GM19035 (cell line): ENCODE results near the gene CLPTM1.
"Not testable (repeated sequence)": the region's sequence is repeated elsewhere in the genome, so short reads cannot be mapped to it uniquely, and the experiment has no call there.

ENCODE experiments used
- ATAC-seq: cut with Tn5 transposase; IDR thresholded peaks from one replicate; pipeline ENCODE4 v1.9.1; 2021; ENCODE audit not compliant: unreplicated experiment

Gene CLPTM1

DNA sequence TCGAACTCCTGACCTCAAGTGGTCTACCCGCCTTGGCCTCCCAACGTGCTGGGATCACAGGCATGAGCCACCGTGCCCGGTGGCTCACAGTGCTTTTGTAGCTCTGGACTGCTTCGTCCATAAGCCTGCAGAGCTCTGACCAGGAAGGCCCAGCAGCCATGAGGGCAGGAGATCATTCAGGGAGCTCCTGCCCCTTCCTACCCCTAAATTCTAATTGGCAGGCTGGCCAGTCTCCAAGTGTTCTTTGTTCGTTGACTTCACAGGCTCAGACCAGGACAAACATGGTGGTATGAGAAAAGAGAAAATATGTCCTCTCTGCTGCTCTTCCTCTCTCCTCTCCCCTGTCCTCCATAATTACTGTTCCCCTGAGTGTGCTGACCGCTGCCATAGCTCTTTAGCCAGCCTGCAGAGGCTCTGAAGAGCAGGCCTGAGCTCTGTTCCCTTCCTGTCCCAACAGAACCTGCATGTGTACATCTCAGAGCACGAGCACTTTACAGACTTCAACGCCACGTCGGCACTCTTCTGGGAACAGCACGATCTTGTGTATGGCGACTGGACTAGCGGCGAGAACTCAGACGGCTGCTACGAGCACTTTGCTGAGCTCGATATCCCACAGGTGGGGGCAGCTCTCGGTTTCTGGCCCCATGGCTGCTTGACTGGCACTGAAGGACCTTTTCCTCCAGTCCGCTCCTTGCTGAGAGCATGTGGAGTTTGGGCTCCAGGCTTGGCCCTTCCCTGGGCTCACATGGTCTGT lies 19.0 kb downstream of the CLPTM1 start:
- no peak for ATAC-seq

DNA sequence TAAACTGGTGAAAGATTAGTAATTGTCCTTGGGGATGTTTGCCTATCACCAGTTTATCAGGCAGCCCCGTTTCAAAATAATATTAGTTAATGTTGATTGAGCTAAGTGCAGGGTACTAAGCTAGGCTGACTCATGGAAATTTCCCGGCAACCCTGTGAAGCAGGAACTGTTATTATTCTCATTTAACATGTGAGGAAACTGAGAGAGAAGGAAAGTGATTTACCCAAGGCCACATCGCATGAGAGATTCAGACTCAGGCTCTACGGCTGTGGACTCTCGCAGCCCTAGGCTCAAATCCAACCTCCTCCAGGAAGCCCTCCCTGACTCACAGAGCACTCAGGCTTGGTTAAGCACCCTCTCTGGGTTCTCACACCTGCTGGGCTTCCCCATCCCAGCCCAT lies 19.7 kb downstream of the CLPTM1 start:
- no peak for ATAC-seq

DNA sequence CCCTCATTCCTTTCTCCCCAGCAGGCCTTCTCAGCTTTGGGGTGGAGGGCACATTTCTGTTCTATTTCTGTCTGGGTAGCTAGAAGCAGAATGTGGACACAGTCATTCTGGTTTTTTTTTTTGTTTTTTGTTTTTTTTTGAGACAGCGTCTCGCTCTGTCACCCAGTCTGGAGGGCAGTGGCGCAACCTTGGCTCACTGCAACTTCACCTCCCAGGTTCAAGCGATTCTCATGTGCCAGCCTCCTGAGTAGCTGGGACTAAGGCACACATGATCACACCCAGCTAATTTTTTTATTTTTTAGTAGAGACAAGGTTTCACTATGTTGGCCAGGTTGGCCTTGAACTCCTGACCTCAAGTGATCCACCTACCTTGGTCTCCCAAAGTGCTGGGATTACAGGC lies 20.3 kb downstream of the CLPTM1 start:
- no peak for ATAC-seq

DNA sequence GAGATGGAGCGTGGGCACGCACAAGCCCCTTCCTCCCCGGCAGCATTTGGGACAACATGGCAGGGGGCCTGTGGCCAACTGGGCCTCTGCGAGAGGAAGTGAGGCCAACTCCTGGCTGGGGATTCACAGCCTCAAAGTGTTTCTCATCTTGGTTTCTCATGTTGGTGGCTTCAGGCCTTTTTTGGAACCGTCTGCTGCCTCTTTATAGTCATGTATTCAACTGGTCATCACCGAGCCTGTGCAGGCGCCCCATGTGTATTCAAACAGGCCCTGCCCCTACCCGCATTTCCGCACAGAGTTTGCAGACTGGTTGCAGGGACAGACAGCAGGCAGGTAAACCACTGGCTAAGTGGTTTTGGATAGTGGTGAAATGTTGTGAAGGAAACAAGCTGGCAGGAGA lies 28.8 kb downstream of the CLPTM1 start:
- ATAC-seq: no peak

DNA sequence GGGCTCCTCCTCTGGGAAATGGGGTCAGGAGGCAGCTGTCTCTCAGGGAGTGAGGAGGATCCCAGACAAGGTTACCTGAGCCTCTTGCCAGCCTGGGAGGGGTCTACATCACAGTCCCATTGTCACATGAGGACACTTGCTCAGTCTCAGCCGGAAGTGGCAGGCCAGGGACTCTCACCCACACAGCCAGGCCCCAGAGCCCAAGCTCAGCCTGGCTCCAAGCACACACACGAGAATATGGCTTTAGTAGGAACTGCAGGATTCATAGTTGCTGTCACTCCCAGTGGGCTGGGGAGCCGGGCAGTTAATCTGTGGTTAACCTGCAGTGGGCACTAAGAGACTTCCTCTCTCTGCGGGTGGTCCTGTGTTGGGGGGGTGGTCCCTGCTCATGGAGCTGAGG lies 30.3 kb downstream of the CLPTM1 start:
- no peak for ATAC-seq

DNA sequence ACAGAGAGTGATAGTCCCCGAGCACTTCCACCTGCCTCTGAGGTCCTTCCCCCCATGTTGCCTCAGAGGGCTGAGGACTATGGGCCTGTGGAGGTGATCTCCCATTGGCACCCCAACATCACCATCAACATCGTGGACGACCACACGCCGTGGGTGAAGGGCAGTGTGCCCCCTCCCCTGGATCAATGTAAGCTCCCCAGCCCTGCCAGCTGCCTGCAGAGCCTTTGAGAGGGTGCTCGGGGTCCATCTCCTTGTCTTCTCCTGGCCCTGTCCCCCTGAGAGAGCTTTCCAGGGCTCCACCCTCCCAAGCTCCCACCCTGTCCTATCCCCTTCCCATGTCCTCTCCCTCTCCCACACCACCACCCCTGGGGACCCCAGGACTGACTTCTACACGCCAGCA lies 31.2 kb downstream of the CLPTM1 start:
- ATAC-seq: no peak

DNA sequence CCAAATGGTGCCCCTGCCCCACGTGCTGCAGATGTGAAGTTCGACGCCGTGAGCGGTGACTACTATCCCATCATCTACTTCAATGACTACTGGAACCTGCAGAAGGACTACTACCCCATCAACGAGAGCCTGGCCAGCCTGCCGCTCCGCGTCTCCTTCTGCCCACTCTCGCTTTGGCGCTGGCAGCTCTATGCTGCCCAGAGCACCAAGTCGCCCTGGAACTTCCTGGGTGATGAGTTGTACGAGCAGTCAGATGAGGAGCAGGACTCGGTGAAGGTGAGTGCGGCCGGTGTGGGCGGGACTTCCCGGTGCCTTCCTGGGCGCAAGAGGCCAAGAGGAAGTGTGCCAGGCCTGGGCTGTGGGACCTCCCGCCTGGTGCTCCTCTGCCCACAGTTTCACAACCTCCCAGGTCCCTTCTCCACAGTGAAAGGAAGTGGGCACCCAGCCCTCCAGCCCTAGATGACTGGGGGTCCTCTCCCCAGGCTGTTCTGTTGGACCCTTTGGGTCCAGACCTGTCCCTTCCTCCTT lies 32.0 kb downstream of the CLPTM1 start:
- ATAC-seq: no peak

DNA sequence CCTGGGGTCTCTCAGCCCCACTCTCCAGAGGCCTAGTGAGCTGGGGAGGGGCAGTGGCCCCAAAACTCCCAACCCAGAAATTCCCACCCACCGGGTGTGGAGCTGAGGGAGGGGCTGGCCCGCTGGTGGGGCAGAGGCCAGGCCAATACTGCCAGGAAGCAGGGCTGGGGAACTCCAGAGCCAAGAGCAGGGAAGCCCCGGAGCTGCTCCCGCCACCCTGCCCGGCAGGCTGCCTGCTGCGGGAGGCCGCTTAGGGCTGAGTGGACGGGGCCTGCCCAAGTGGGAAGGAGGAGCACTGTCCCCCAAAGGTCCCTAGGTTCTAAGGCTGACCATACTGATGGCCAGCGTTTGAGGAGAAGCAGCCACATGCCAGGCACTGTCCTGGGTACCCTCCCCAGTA lies 33.1 kb downstream of the CLPTM1 start:
- ATAC-seq: no peak

DNA sequence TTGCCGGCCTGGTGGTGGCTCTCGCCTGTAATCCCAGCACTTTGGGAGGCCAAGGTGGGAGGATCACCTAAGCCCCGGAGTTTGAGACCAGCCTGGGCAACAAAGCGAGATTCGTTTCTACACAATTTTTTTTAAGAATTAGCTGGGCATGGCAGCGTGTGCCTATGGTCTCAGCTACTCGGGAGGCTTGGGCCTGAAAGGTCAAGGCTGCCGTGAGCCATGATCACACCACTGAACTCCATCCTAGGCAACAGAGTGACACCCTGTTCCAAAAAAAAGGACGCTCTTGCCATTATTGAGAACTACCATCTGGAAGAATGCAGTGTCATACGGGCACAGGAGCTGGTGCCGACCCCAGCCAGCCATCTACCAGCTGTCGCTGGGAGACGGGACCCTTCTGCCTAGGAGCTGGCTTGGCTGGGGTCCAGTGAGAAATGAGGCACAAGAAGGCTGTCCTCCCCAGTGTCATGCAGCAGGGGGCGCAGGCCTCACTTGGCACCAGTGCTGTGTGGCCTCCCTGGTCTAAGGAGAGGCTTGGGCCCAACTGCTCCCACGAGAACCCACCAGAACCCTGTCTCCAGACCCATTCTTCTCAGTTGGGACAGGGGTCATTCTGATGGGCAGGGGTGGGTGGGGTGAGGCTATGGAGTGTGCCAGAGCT lies 33.8 kb downstream of the CLPTM1 start:
- ATAC-seq: no peak

DNA sequence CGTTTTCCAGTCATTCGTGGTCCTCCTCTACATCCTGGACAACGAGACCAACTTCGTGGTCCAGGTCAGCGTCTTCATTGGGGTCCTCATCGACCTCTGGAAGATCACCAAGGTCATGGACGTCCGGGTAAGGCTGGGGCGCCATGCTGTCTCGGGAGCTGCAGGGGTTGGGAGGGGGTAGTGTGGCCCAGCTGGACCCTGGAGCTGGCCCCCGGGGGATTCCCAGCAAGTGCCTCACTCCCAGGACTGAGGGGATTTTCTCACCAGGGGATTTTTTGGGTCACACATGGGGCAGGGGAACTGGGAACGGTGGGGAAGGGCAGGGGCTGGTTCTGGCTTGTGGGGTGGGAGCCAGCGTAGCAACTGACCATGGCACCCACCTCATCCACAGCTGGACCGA lies 35.3 kb downstream of the CLPTM1 start:
- ATAC-seq: no peak

DNA sequence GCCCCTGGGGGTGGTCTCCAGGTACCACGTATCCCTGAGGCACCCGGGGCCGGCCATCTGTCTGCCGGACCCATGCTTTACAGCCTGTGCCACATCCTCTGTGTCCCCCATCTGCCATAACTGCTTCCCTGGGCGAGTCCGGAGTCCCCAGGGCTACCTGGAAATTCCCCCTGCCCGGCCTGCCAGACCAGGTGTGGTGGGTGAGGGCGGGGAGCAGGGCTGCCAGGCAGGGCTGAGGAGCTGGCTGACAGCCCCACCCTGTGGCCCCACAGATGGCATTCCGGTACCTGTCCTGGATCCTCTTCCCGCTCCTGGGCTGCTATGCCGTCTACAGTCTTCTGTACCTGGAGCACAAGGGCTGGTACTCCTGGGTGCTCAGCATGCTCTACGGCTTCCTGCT lies 35.8 kb downstream of the CLPTM1 start:
- no peak for ATAC-seq

DNA sequence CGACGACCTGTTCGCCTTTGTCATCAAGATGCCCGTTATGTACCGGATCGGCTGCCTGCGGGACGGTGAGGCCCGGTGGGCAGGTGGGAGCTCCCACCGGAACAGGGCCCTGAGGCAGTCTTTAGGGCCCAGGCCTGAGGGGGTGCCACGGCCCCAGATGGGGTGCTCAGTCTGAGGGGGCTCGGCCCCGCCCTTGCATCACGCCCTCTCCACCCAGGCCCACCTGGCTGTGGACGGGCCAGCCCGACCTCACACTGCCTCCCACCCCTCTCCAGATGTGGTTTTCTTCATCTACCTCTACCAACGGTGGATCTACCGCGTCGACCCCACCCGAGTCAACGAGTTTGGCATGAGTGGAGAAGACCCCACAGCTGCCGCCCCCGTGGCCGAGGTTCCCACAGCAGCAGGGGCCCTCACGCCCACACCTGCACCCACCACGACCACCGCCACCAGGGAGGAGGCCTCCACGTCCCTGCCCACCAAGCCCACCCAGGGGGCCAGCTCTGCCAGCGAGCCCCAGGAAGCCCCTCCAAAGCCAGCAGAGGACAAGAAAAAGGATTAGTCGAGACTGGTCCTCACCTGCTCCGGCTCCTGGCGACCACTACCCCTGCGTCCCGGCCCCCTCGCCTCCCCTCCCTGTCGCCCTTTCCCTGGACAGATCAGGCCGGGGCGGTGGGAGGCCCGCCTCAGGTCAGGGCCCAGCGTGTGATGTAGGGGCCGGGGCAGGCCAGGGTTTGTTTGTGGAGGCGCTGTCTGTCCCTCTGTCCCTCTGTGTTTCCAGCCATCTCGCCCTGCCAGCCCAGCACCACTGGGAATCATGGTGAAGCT lies 37.4 kb downstream of the CLPTM1 start:
- no peak for ATAC-seq

DNA sequence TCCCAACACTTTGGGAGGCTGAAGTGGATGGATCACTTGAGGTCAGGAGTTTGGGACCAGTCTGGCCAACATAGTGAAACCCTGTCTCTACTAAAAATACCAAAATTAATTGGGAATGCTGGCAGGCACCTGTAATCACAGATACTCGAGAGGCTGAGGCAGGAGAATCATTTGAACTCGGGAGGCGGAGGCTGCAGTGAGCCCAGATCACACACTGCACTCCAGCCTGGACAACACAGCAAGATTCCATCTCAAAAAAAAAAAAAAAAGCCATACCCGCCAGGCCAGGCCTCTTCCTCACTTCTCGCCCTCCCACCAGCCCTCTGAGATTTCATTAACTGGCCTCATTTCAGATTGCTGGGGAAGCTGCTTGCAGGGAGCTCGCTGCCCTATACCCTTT lies 38.3 kb downstream of the CLPTM1 start:
- no peak for ATAC-seq

DNA sequence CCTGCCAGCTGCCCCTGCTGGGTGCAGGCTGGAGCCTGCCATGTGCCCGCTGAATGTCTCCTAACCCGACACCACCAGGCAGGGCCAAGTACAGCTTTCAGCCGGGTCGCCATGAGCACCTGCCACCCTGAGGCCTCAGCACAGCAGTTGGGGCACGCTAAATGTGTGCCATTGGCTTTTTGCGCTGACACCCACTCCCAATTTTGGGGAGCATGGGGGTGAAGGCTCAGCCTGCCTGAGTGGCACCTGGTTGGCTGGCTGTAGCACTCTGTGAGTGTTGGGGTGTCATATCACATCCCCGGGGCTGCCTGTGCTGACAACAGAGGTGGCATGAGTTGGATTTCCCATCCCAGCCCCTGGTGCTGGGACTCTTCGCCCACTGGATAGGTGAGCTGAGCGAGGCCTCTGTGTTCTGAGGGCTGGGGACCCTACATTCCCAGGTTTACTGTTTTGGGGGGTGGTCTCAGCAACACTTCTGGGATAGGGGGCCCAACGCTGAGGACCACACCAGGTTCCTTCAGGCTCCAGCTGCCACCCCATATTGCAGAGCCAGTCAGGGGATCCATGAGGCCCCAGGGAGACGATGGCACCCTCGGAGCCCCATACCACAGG lies 38.9 kb downstream of the CLPTM1 start:
- ATAC-seq: no peak

DNA sequence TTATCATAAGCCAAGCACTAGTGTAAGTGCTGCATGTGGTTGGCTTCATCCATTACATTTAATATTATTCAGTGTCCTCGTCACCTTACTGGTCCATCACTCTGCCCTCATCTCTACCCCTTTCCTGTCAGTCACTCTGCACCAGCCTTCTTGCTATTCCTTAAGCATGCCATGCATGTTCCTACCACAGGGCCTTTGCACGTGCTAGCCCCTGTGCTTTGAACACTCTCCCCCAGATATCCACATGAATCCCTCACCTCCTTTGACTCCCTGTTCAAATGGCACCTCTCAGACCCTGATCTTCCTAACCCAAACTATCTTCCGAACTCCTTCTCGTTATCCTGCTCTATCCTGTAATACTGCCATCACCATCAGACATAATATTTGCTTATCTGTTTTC lies 42.8 kb downstream of the CLPTM1 start:
- ATAC-seq: no peak

DNA sequence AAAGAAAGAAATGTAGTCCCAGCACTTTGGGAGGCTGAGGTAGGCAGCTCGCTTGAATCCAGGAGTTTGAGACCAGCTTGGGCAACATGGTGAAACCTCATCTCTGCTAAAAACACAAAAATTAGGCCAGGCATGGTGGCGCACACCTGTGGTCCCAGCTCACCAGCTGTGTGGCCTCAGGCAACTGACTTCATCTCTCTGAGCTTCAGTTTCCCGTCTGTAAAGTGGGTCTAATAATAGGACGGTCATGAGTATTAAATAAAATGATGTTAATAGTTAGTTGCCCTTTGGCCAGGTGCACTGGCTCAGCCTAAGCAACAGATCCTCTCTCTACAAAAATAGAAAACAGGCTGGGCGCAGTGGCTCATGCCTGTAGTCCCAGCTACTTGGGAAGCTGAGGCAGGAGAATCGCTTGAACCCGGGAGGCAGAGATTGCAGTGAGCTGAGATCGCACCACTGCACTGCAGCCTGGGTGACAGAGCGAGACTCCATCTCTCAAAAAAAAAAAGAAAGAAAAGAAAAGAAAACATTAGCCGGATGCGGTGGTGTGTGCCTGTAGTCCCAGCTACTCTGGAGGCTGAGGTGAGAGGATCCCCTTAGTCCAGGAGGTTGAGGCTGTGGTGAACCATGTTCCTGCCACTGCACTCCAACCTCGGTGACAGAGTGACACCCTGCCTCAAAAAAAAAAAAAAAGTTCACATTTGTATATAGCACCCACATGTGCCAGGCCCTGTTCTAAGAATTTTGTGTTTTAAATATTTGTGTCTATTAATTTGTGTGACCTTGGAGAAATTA lies 44.1 kb downstream of the CLPTM1 start:
- ATAC-seq: not testable (repeated sequence)

DNA sequence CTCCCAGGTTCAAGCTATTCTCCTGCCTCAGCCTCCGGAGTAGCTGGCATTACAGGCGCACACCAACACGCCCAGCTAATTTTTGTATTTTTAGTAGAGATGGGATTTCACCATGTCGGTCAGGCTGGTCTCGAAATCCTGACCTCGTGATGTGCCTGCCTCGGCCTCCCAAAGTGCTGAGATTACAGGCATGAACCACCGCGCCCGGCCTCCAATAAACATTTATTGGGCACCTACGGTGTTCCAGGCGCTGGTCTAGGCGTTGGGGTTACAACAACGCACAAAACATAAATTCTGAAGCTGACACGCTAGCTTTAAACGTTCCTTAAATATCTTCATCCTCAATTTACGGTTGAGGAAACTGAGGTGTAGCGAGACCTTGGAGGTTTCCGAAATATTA lies 45.5 kb downstream of the CLPTM1 start:
- ATAC-seq: not testable (repeated sequence)

DNA sequence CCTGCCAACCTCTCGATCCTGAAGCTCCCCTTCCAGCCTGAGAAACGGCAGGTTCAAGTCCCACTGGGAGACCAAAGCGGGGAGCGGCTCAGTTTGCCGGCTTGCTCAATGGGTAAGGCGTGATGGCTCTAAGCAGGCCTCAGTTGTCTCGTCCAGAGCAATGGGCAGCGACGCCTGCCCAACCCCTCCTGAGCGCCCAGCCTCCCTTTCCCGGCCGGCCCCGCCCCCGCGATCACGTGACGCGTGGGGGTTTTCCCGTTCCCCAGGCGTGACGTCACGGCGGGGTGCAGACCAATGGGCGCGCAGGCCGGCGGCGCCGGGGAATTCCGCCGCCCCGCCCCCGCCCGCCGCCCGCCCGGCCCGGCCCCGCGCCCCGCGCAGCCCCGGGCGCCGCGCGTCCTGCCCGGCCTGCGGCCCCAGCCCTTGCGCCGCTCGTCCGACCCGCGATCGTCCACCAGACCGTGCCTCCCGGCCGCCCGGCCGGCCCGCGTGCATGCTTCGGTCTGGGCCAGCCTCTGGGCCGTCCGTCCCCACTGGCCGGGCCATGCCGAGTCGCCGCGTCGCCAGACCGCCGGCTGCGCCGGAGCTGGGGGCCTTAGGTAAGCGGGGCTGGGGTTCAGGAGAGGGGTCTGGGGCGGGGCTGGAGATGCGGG lies 46.0 kb downstream of the CLPTM1 start, which contains the start of gene RELB:
Gene RELB, plus strand, starts transcription at position 378 of the 653 bp plus-strand sequence. Its CDS starts 116 bp downstream, at position 494.
- ATAC-seq: peak; percentile 55

DNA sequence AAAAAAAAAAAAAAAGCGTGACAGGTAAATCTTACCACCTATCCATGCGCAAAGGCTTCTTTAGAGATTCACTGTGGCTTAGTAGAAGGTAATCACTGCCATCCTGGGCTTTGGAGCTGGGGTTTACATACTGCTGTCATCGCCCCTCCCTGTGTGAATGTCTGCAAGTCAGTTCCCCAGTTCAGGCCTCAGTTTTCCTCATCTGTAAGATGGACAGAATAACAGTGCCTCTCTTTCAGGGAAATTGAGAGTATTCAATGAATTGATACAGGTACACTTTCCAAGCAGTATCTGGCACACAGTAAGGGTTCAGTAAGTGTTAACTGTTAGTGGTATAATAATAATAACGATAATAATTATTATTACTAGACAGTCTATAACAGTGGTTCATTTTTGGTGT lies 48.3 kb downstream of the CLPTM1 start:
- no peak for ATAC-seq

DNA sequence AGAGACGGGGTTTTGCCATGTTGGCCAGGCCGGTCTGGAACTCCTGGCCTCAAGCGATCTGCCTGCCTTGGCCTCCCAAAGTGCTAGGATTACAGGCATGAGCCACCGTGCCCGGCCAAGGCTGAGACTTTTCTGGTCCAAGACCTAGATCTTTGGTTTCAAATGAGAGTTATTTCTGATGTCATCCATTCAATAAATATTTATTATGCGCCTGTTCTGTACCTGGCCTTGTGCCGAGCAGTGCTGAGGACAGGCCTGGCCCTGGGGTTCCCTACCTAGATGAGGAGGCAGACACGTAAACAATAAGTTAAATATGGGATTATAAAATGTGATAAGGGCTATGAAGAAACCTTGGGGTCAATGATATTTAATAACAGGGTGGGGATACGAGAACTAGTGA lies 50.6 kb downstream of the CLPTM1 start:
- ATAC-seq: no peak
